NCI-H2171 (cell line): ENCODE results near the gene TMEM236.

ENCODE experiments used
- DNase-seq: peaks from one replicate; lab custom pipeline; 2025; lab: John Stamatoyannopoulos, UW

The TMEM236 gene

DNA sequence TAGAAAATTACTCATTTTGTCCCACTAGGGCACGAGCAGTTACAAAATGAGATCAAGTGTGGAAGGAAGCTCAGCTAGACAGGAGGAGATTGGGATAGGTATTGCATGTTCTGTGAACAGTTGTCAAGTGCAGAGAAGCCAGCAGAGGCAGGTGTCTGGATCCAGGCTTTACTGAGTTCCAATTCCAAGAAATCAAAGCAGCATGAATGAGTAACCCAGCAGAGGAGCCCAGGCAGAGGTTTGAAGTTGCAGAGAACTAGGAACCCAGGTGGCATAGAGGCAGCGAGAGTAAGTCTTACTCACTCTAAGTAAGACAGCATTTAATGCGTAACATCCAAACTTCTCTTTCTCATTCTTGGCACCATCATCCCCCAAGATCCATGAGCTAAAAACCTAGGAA, 68.9 kb downstream of the TMEM236 start:
- DNase-seq: no peak

DNA sequence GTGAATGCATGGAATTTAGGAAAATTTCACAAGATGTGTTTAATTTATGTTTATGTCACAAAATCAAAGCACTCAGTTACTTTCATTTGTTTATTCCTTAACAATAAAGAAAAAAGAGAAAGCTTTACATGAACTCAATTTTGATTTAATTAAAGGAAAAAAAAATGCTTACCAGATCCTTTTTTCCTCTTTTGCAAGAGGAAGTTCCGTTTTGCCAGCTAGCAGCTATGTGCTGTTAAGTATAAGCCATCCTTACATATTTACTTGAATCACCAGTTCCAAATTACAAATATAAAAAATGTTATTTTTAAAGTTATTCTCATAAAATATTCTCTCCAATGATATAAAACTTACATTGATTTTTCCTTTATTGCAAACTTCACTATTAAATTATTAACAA, 69.9 kb downstream of the TMEM236 start:
- DNase-seq: no peak

DNA sequence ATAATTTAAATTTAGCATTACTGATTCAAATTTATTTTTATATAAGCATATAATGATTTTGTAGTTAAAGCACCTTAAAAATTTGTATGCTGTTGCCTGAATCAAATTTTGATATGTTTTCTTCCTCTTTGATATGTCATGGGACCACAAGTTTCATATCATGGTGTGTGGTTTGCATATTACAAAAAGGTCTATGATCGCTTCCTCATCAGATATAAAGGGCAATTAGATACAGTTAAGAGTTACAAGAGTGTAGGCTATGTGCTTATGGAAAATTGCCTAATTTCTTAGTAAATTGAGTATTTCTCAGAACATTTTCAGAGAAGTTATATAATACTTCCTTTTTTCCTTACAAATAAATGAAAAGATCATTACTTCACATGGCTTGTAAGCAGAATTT, 79.3 kb downstream of the TMEM236 start:
- no peak for DNase-seq

DNA sequence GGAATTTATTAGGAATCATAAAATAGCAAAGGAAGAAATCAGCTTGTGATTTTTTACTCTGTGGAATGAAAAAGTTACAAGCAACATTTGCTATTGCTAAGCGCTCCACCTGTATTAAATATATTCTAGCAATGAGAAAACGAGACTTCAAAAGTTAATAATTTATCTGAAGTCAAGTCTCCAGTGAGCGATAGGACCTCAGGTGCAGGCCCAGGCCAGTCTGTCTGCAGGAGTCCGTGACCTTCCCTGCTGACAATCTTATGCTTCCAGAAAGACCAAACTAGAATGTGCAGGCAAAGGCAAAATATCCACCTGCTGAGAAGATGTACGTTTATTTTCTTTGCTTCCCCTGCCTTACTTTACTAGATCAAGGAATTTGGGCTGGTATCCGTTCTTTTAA, 79.9 kb downstream of the TMEM236 start:
- DNase-seq: no peak

DNA sequence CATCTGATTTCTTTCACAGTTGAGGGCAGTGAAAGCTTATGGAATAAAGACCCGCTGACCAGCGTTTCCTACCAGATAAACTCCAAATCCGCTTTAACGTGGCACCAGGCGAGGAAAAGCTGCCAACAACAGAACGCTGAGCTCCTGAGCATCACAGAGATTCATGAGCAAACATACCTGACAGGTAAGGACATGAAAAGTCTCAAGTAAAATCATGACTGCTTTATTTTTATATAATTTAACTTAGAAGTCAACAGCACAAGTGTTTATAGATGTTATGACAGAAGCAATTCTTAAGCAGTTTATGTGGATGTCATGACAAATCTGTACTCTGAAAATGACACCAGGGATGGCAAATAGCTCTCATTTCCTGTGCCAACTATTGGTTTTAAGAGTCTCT, 81.7 kb downstream of the TMEM236 start:
- no peak for DNase-seq

DNA sequence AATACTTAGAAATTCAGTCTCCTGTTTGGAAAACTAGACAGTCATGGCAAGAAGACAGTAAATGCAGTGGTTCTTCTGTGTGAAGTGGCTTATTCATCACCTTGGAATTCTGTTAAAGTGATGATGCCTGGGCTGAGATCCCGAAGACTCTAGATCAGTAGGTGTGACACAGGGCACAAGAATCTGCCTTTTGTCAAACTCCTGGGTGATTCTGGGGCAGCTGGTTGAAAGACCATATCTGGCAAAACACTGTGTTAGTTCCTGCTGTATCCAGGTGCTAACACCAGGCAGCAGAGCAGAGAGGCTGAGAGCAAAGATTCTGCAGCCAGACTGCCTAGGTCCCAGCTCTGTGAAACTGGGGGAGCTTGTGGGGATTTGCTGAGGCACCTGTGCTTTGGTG, 83.7 kb downstream of the TMEM236 start:
- DNase-seq: no peak

DNA sequence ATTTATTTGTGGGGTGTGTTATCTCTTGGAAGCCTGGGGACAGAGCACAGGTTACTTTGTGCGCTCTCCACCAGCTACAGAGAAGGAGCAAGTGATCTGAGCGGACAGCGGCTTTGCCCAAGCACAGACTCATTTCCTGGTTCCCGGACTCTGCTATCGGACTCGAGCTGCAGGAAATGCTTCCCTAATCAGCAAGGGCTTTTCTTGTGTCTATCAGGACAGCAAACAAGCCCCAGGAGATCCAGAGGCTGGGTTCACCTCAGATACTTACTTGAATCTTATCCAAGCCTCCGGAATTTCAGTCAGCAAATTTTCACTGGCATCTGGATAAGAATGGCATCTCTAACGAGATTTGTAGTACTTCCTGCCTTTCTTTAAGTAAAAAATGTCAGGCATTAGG, 84.9 kb downstream of the TMEM236 start:
- no peak for DNase-seq

DNA sequence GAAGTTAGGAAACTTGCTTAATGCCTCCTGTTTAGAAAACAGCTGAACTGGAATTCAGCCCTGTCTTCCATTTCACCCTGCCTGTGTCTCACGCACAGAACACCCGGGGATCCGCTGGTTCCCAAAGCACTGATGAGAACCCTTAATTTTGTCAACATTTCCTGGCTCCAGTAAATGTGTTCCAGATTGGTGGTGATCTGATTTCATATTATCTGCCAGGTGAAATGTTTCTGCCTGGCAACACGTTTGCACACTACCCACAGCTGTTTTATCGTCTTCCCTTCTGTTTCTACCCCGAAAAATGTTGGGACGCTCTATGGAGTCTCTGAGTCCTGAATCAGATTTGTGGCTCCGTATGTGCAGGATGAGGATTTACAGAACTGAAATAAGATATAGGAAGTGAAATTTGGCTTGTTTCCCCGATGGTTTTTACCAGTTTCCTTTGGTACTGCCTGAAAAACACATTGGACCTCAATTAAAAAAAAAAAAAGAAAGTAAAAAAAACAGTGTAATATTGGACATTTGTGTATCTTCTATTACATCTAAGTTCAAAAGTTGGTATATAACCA, 86.2 kb downstream of the TMEM236 start:
- DNase-seq: no peak

DNA sequence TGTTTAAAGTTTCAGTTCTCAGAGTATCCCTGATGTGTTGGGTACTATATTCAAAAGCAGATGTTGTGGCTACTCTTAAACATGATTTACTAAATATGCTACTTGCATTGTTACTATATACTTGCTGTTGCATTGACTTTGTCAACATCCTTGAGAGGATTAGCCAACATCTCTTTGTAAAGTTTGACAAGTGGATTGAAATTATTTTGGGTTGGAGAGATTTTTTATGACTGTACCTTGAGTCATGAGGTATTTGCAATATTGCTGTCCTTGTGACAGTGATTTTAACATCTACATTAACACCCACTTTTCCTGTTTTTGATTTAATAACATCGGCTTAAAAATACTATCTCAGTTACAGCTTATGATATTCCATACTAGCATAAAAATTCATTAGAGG, 89.0 kb downstream of the TMEM236 start:
- DNase-seq: no peak

DNA sequence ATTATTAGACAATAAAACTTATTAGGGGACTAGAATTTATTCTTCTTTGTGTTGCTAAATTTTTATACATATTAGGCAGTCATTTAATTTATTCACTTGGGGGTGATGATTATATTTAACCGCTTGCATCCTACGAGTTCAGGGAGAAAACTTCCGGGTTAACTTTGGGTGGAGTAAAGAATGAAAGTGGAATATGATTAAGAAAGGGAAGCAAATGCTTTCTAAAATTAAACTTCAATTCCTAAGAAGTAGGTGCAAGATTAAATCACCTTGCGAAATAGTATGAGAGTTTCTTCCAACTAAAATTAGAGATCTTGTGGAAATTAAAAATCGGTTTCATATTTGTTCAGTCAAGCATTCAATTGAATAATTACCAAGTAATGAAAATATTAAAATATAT, 90.6 kb downstream of the TMEM236 start:
- DNase-seq: no peak

DNA sequence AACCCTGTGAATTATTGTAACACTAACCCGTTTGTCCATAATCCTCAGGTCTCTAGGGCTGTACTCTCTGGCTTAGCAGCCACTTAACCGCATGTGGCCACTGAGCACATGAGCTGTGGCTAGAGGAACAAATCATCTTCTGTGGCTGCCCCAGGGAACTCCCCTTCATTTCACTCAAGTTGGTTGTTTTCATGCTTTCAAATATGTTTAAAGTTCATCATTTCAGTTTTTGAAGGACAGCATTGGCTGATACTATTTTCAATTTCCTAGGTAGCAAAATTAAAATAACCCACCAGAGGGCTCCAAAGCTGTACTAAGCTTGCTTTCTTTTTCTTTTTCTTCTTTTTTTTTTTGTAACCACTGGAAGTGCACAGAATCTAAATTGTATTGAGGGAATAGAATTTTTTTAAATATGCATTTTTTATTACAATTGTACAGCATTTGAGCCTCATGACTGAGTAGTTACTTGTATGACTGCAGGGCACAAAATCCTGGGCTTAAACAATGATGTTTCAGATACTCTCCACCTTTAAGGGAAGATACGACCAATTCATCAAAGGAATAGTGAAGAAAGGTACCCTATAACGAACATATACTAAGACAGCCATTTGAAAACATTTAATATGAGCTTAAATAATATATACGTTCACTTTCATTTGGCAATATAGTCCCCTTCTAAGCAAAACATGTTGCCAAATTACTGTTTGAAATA, 95.7 kb downstream of the TMEM236 start:
- no peak for DNase-seq

DNA sequence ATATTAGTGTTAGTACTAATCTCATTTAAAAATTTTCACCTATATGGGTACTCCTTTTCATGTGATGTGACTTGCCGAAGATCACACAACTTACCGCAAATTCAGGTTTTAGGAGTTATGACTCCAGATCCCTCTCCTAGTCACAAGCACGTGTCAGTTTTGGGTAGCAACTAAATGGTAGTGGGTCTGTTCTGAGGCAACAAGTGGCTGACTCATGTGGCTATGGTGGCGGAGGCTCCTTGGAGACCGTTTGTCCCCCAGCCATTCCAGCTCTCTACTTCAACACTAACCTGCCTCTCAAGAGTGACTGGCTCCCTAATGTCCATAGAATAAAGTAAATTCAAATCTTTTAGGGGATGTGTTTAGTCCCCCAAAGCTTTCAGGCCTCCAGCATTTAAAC, 96.6 kb downstream of the TMEM236 start:
- DNase-seq: no peak
